ENCODE measurements around the gene DOK6. TPM values are rescaled to one million over a fixed set of nuclear protein-coding genes. Genes with fewer than 3 reads are reported as not detected.
A peak's percentile ranks its signal among the peaks of the same experiment; 100 is the strongest.
"Not testable (repeated sequence)": the region's sequence is repeated elsewhere in the genome, so short reads cannot be mapped to it uniquely, and the experiment has no call there.

Gene DOK6
- under 1 TPM; 0.20 to 0.37 (median 0.30) TPM for total RNA-seq

DNA sequence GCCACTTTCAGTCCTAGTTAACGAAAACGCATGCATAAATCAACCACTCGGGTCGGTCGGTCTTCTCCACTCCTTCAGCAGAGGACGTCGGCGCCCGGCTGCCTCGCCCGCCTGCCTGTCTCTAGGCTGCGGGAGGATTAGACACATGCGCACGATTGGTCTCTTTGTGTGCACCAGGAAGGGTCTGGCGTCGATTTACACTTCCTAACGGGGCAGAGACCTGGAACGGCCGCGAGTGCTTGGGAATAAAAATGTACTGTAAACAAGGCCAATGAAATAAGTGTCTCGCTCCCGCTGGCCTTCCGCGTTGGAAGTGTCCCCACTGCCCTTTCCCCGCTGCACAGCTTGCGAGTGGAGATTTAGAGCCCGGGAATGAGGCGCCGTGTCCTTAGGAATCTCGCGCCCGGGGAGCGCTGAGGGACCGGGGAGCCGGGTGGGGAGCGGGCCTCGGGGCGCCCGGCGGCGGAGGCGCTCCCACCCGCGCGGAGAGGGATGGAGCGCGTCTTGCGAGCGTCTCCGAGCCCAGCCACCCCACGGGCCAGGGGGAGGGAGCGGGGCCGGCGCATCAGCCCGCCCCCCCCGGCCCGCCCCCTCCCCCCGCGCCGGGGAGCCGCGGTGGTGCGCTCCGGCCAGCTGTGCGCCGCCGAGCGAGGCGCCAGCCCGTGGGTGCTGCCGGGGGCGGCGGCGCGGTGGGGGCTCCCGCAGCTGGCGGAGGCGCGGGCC lies at the start of gene DOK6:
TSS of gene DOK6 (plus strand) at position 636 of the 723 bp plus-strand sequence.
- intact Hi-C loops (cut with DNase I; ENCODE audit: low total_unique reads) = loop anchor here (5.0 kb wide), 1 partner anchor 48 kb away; no protein-coding TSS in a partner anchor
- peaks cover 0 to 19% (median 3%) of the 10 kb centered on the region in 4 donors for H3K4me1 ChIP-seq
- H3K9me3 ChIP-seq = no peaks in the 10 kb centered on the region
- WGBS, 2 donors (ENCODE audit: low coverage in 1 of 2) = 9% methylated on average over 54 of the region's 79 CpGs; no CpG with 5 or more reads in 1 of the 2 donors
- in situ Hi-C loops (cut with MboI; ENCODE audit: low pct_ligation_motif_present in 1 of 4, low pct_unique_long_range_greater_than_20kb in 1 of 4, low sequenced_read_pairs in 3 of 4) = no loop called here
- peaks cover 54% of the 10 kb centered on the region for H3K27me3 ChIP-seq
- no peak for TF ChIP-seq CTCF (IDR thresholded peaks at IDR 0.05)
- TF ChIP-seq EP300 (IDR thresholded peaks at IDR 0.05; ENCODE audit: low read depth) = no peak
- TF ChIP-seq POLR2A (IDR thresholded peaks at IDR 0.05) = no peak
- TF ChIP-seq POLR2AphosphoS5 (IDR thresholded peaks at IDR 0.05) = no peak
- H3K36me3 ChIP-seq = no peaks in the 10 kb centered on the region
- DNase-seq = no peak
- peak within 1 kb of the TSS; percentile 16 to 53 (median 36) for H3K4me3 ChIP-seq
- H3K27ac ChIP-seq = peak within 1 kb of the TSS; percentile 55 to 69 (median 58)

- no peak for DNase-seq
- Histone ChIP-seq H3K27ac (no peak overlapping the region), H3K4me3 (no peak overlapping the region), H3K4me1 (no peaks in the 10 kb centered on the region), H3K36me3 (no peaks in the 10 kb centered on the region), H3K27me3 (no peaks in the 10 kb centered on the region), H3K9me3 (no peaks in the 10 kb centered on the region)
- 79 to 83% methylated on average over 1 of the region's 1 CpG for whole genome bisulfite sequencing, 2 donors (ENCODE audit: low coverage in 1 of 2)
- TF ChIP-seq POLR2AphosphoS5 (IDR thresholded peaks at IDR 0.05) (no peak), CTCF (IDR thresholded peaks at IDR 0.05) (no peak), POLR2A (IDR thresholded peaks at IDR 0.05) (no peak), EP300 (IDR thresholded peaks at IDR 0.05; ENCODE audit: low read depth) (no peak)
- intact Hi-C loops (cut with DNase I; ENCODE audit: low total_unique reads) = loop anchor here (5.0 kb wide), 1 partner anchor 49 kb away; the partner anchor contains the start of gene DOK6
- in situ Hi-C loops (cut with MboI; ENCODE audit: low pct_ligation_motif_present in 1 of 4, low pct_unique_long_range_greater_than_20kb in 1 of 4, low sequenced_read_pairs in 3 of 4) = no loop called here
Observed at GRCh38 chr18:69353023-69353422, 47.7 kb upstream of the DOK6 start.

- Histone ChIP-seq H3K27ac (no peak overlapping the region), H3K4me3 (no peak overlapping the region), H3K36me3 (no peaks in the 10 kb centered on the region), H3K9me3 (no peaks in the 10 kb centered on the region), H3K4me1 (no peaks in the 10 kb centered on the region), H3K27me3 (no peaks in the 10 kb centered on the region)
- intact Hi-C loops (cut with DNase I; ENCODE audit: low total_unique reads) = no loop called here
- TF ChIP-seq POLR2A (IDR thresholded peaks at IDR 0.05) = no peak
- TF ChIP-seq POLR2AphosphoS5 (IDR thresholded peaks at IDR 0.05) = no peak
- no peak for TF ChIP-seq EP300 (IDR thresholded peaks at IDR 0.05; ENCODE audit: low read depth)
- TF ChIP-seq CTCF (IDR thresholded peaks at IDR 0.05) = no peak
- WGBS, 2 donors (ENCODE audit: low coverage in 1 of 2) = 76 to 100% methylated on average over 2 to 4 of the region's 4 CpGs
- no peak for DNase-seq
- in situ Hi-C loops (cut with MboI; ENCODE audit: low pct_ligation_motif_present in 1 of 4, low pct_unique_long_range_greater_than_20kb in 1 of 4, low sequenced_read_pairs in 3 of 4) = no loop called here
Observed at GRCh38 chr18:69357590-69357989, 43.1 kb upstream of the DOK6 start.

- no peaks in the 10 kb centered on the region for H3K36me3 ChIP-seq
- intact Hi-C loops (cut with DNase I; ENCODE audit: low total_unique reads) = no loop called here
- H3K27me3 ChIP-seq = no peaks in the 10 kb centered on the region
- in situ Hi-C loops (cut with MboI; ENCODE audit: low pct_ligation_motif_present in 1 of 4, low pct_unique_long_range_greater_than_20kb in 1 of 4, low sequenced_read_pairs in 3 of 4) = no loop called here
- TF ChIP-seq POLR2A (IDR thresholded peaks at IDR 0.05) = no peak
- no peak for TF ChIP-seq POLR2AphosphoS5 (IDR thresholded peaks at IDR 0.05)
- no peak for TF ChIP-seq EP300 (IDR thresholded peaks at IDR 0.05; ENCODE audit: low read depth)
- no peak for TF ChIP-seq CTCF (IDR thresholded peaks at IDR 0.05)
- no peaks in the 10 kb centered on the region for H3K9me3 ChIP-seq
- H3K4me3 ChIP-seq = no peak overlapping the region
- WGBS, 2 donors (ENCODE audit: low coverage in 1 of 2) = 56 to 61% methylated on average over 5 to 6 of the region's 6 CpGs
- no peaks in the 10 kb centered on the region for H3K4me1 ChIP-seq
- DNase-seq = no peak
- no peak overlapping the region for H3K27ac ChIP-seq
Observed at GRCh38 chr18:69358212-69358895, 42.3 kb upstream of the DOK6 start.

DNA sequence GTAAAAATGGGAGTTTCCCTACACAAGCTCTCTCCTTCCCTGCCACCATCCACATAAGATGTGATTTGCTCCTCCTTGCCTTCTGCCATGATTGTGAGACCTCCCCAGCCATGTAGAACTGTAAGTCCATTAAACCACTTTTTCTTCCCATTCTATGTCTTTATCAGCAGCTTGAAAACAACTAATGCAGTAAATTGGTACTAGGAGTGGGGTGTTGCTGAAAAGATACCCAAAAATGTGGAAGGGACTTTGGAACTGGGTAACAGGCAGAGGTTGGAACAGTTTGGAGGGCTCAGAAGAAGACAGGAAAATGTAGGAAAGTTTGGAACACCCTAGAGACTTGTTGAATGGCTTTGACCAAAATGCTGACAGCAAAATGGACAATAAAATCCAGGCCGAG lies 40.9 kb upstream of the DOK6 start:
- DNase-seq; intact Hi-C loops (cut with DNase I; ENCODE audit: low total_unique reads); H3K27me3 ChIP-seq; H3K27ac ChIP-seq; H3K9me3 ChIP-seq; in situ Hi-C loops (cut with MboI; ENCODE audit: low pct_ligation_motif_present in 1 of 4, low pct_unique_long_range_greater_than_20kb in 1 of 4, low sequenced_read_pairs in 3 of 4); H3K4me3 ChIP-seq; H3K36me3 ChIP-seq; H3K4me1 ChIP-seq: not testable (repeated sequence)
- 88 to 90% methylated on average over 1 of the region's 1 CpG for WGBS, 2 donors (ENCODE audit: low coverage in 1 of 2)

Measured in transverse colon (tissue), 4 donors.